HepG2 (cell line): ENCODE measurements around the gene LHPP. TPM values are rescaled to one million over a fixed set of nuclear protein-coding genes. Genes with fewer than 3 reads are reported as not detected.
A peak's percentile ranks its signal among the peaks of the same experiment; 100 is the strongest.

ENCODE experiments used
- ATAC-seq: fragments of 200-7000 bp; cut with Tn5 transposase; 3 replicates; pipeline ENCODE4 v1.9.1; 2020; ENCODE audit warnings: mild to moderate bottlenecking, moderate library complexity
- BruUV-seq: library from RNA; stranded (reverse); fragments of 400-500 nt; replicated peaks from 2 replicates; lab custom pipeline; 2021; lab: Mats Ljungman, UMichigan
- CTCF ChIA-PET: fragments of 300-600 bp; formaldehyde crosslinking; extraction: SDS; loops from one replicate; lab custom pipeline; 2021; ENCODE audit warnings: low total read pairs, inconsistent platforms, low intra/inter-chr PET ratio; lab: Yijun Ruan, JAX
- POLR2A ChIA-PET: fragments of 350-600 bp; sonication (Branson Sonifier 250); formaldehyde crosslinking; loops from one replicate; lab custom pipeline; 2020; ENCODE audit warnings: antibody characterized with exemption, inconsistent platforms; lab: Yijun Ruan, JAX
- DNase-seq: peaks from one replicate; pipeline ENCODE4 v3.0.0-alpha.2; 2015; ENCODE audit warnings: low spot score
- FAIRE-seq: peaks from 3 replicates; lab custom pipeline; 2011; peaks lifted over from hg19 to GRCh38; lab: Jason Lieb, UNC
- H2AFZ ChIP-seq: one replicate; pipeline ENCODE4 v1.6.1; 2011; ENCODE audit warnings: low read length, inconsistent platforms
- H3K27ac ChIP-seq: fragments of 300-600 bp; 3 replicates; pipeline ENCODE4 v1.8.0; 2011; ENCODE audit warnings: mixed run types, mild to moderate bottlenecking, mixed read lengths, low read length, inconsistent platforms; ENCODE audit not compliant: insufficient read depth; ENCODE audit errors: extremely low read length
- H3K27me3 ChIP-seq, 2 experiments: fragments of 200-600 bp in 1 of 2; 2 replicates in 1 of 2; 3 replicates in 1 of 2; pipeline versions ENCODE4 v1.6.0 to v1.8.0; 2011; ENCODE audit warnings: low read length in 2 of 2, mild to moderate bottlenecking in 2 of 2, moderate library complexity in 2 of 2, inconsistent platforms in 1 of 2; ENCODE audit not compliant: insufficient read depth in 2 of 2, control insufficient read depth in 1 of 2
- H3K36me3 ChIP-seq, 2 experiments: fragments of 200-600 bp in 1 of 2; replicated peaks in 1 of 2; 2 replicates in 1 of 2; 3 replicates in 1 of 2; pipeline versions ENCODE4 v1.5.1 to v1.8.0; 2011; ENCODE audit warnings: low read length in 2 of 2, inconsistent platforms in 1 of 2; ENCODE audit not compliant: insufficient read depth in 2 of 2, control insufficient read depth in 1 of 2
- H3K4me1 ChIP-seq: 2 replicates; pipeline ENCODE4 v1.5.1; 2012; ENCODE audit warnings: low read length, inconsistent platforms; ENCODE audit not compliant: insufficient read depth
- H3K4me2 ChIP-seq: 2 replicates; pipeline ENCODE4 v1.6.0; 2011; ENCODE audit warnings: low read depth, low read length, inconsistent platforms
- H3K4me3 ChIP-seq, 3 experiments: fragments of 200-600 bp in 1 of 3; sonication (generic), shearing (Covaris generic) in 1 of 3; replicated peaks in 1 of 3; 2 replicates each; pipeline ENCODE4 v1.5.1; 2011 to 2016; ENCODE audit warnings: low read length in 3 of 3, inconsistent platforms in 2 of 3, low read depth in 2 of 3, mild to moderate bottlenecking in 2 of 3, control low read depth in 1 of 3, mixed read lengths in 1 of 3; ENCODE audit not compliant: insufficient read depth in 1 of 3
- H3K79me2 ChIP-seq: one replicate; pipeline ENCODE4 v1.6.1; 2011; ENCODE audit warnings: low read length, inconsistent platforms; ENCODE audit not compliant: insufficient read depth
- H3K9ac ChIP-seq: 2 replicates; pipeline ENCODE4 v1.6.0; 2011; ENCODE audit warnings: mild to moderate bottlenecking, low read depth, low read length, inconsistent platforms; ENCODE audit not compliant: insufficient read depth
- H3K9me3 ChIP-seq: 2 replicates; pipeline ENCODE4 v1.5.1; 2012; ENCODE audit warnings: mild to moderate bottlenecking, low read length
- H4K20me1 ChIP-seq: 2 replicates; pipeline ENCODE4 v1.6.0; 2011; ENCODE audit warnings: inconsistent platforms, mild to moderate bottlenecking, low read length, moderate library complexity; ENCODE audit not compliant: insufficient read depth
- ARNTL ChIP-seq: sonication (generic); formaldehyde crosslinking; IDR thresholded peaks from 2 replicates; pipeline ENCODE4 v1.4.0; 2020; ENCODE audit warnings: mild to moderate bottlenecking, missing genetic modification reagents
- DNMT3B ChIP-seq: conservative IDR thresholded peaks from 2 replicates; pipeline ENCODE4 v1.6.1; 2016; ENCODE audit warnings: missing biosample characterization, control low read depth
- EZH2 ChIP-seq: conservative IDR thresholded peaks from 2 replicates; pipeline ENCODE4 v1.6.1; 2012; ENCODE audit warnings: mild to moderate bottlenecking, low read depth, low read length, moderate library complexity
- GABPB1 ChIP-seq: IDR thresholded peaks from 2 replicates; pipeline ENCODE4 v1.6.1; 2016; ENCODE audit warnings: mild to moderate bottlenecking, missing genetic modification reagents, moderate library complexity, missing compliant biosample characterization
- HIVEP1 ChIP-seq: sonication (generic); formaldehyde crosslinking; IDR thresholded peaks from 2 replicates; pipeline ENCODE4 v1.4.0; 2020; ENCODE audit warnings: mild to moderate bottlenecking, missing genetic modification reagents
- NR2F1 ChIP-seq, 2 experiments: fragments of 450-650 bp in 1 of 2; formaldehyde crosslinking in 1 of 2; IDR thresholded peaks; 2 replicates each; pipeline versions ENCODE4 v1.5.0 to v1.6.1; 2016 to 2020; ENCODE audit warnings: mild to moderate bottlenecking in 1 of 2, missing compliant biosample characterization in 1 of 2, missing genetic modification reagents in 1 of 2, moderate library complexity in 1 of 2
- RAD21 ChIP-seq: fragments of 450-650 bp; formaldehyde crosslinking; IDR thresholded peaks from 2 replicates; pipeline ENCODE4 v1.5.0; 2020; ENCODE audit warnings: mild to moderate bottlenecking
- RBAK ChIP-seq: sonication (generic); formaldehyde crosslinking; IDR thresholded peaks from 2 replicates; pipeline ENCODE4 v1.5.1; 2020; ENCODE audit warnings: mild to moderate bottlenecking, missing genetic modification reagents
- RXRA ChIP-seq: sonication (generic); formaldehyde crosslinking; IDR thresholded peaks from 2 replicates; pipeline ENCODE4 v1.5.1; 2020; ENCODE audit warnings: missing genetic modification reagents
- SCMH1 ChIP-seq: sonication (generic); formaldehyde crosslinking; IDR thresholded peaks from 2 replicates; pipeline ENCODE4 v1.9.0; 2021; ENCODE audit warnings: missing genetic modification reagents, mild to moderate bottlenecking, borderline replicate concordance
- ZSCAN20 ChIP-seq: sonication (generic); formaldehyde crosslinking; IDR thresholded peaks from 2 replicates; pipeline ENCODE4 v1.4.0; 2020; ENCODE audit warnings: missing genetic modification reagents, mild to moderate bottlenecking, borderline replicate concordance
- WGBS: methylation state at CpG from one replicate; pipeline ENCODE4 v1.1.6; 2017; ENCODE audit warnings: low lambda C conversion rate; 5-methylcytosine and 5-hydroxymethylcytosine counted together
- in situ Hi-C: cut with HindIII; loops from 2 replicates; pipeline ENCODE4 v1.10.0; 2017; ENCODE audit warnings: low pct_unique_long_range_greater_than_20kb; ENCODE audit not compliant: extremely low pct_ligation_motif_present
- intact Hi-C: fragments of 100-400 bp; cut with micrococcal nuclease; formaldehyde crosslinking; loops from one replicate; pipeline ENCODE4 v1.10.0; 2022; ENCODE audit not compliant: unreplicated experiment
- polyA plus RNA-seq, 8 experiments: library from polyadenylated mRNA; depleted of rRNA in 3 of 8; stranded (reverse) in 7 of 8; unstranded in 1 of 8; fragments of >200 nt; fragmentation: Illumina TruSeq in 4 of 8; extraction: Trizol in 4 of 8; gene quantifications; 2 replicates each; pipeline versions ENCODE4 v1.2.1 to v1.2.3, GENCODE V29; 2011 to 2016; ENCODE audit warnings: low read depth in 4 of 8, missing spikeins in 1 of 8, mixed read lengths in 1 of 8; ENCODE audit not compliant: insufficient read depth in 1 of 8
- total RNA-seq, 5 experiments: library from RNA; depleted of rRNA; stranded (reverse); fragments of >200 nt; fragmentation: Illumina TruSeq; extraction: Trizol; gene quantifications; 2 replicates each; pipeline ENCODE4 v1.2.3, GENCODE V29; 2016; ENCODE audit warnings: low read depth in 1 of 5
- TF ChIP-seq, protein P1 (sequence below): sonication (generic); formaldehyde crosslinking; IDR thresholded peaks from 2 replicates; pipeline ENCODE4 v1.5.1; 2020; ENCODE audit warnings: mild to moderate bottlenecking, missing genetic modification reagents, moderate library complexity
- TF ChIP-seq, protein P2 (sequence below): sonication (generic); formaldehyde crosslinking; IDR thresholded peaks from 2 replicates; pipeline ENCODE4 v1.4.0; 2020; ENCODE audit warnings: missing genetic modification reagents

LHPP gene
- total and polyA plus RNA-seq, 2 of the 13 experiments (the other 11 are each of a cell fraction or from before 2014, with no cell fraction given) = 5.2 to 13.1 TPM

DNA sequence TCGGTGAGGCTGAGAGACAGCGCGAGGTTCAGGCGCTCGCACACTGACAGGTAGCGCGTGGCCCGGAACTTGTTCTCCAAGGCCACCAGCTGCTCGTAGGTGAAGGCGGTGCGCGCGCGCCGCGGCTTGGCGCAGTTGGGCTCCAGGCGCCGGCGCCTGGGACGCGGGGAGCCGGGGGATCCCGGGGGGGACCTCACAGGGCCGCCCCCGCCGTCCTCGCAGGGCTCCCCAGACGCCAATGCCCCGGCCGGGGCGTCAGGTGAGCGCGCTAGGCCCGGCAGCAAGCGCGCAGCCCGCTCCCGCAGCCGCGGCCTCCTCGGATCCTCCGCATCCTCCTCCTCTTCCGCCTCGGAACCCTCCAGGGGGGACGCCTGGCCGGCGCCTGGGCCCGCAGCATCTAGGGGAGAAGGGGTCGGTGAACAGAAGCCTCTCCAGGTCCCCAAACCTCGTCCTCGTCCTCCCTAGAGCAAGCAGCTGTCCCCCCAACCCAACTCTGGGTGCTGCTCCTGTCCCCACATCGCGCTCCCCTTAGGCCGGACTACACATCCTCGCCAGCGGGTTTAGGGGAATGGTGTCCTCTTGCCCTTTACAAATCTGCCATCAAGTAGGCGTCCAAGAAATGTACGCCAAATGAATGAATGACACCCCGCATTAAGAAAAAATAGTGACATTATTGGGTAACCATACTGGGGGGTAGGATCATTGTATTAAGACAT, 13.7 kb upstream of the LHPP start:
- H3K9me3 ChIP-seq = no peaks in the 10 kb centered on the region
- H3K79me2 ChIP-seq = no peaks in the 10 kb centered on the region
- in situ Hi-C loops = no loop called here
- no peak overlapping the region for H2AFZ ChIP-seq
- intact Hi-C loops = no loop called here
- H3K4me3 ChIP-seq = peak overlapping the region in 1 of 3 experiments; percentile 46; a peak in 1 of 6 replicates
- no TSS peak for BruUV-seq
- POLR2A ChIA-PET = no interaction called here
- H3K36me3 ChIP-seq = no peaks in the 10 kb centered on the region
- ATAC-seq = peak; percentile 33; the same call in 2 of the 3 replicates
- 56% methylated on average over 10 of the region's 60 CpGs for WGBS
- H3K27me3 ChIP-seq = peaks cover 13 to 65% of the 10 kb centered on the region in 2 experiments
- H3K4me1 ChIP-seq = peaks cover 20% of the 10 kb centered on the region
- no peak overlapping the region for H3K27ac ChIP-seq
- H4K20me1 ChIP-seq = no peaks in the 10 kb centered on the region
- H3K9ac ChIP-seq = no peak overlapping the region
- CTCF ChIA-PET = no interaction called here
- H3K4me2 ChIP-seq = peak overlapping the region; percentile 55
- no peak for FAIRE-seq
- no peak for DNase-seq
- TF ChIP-seq, protein P1, sequence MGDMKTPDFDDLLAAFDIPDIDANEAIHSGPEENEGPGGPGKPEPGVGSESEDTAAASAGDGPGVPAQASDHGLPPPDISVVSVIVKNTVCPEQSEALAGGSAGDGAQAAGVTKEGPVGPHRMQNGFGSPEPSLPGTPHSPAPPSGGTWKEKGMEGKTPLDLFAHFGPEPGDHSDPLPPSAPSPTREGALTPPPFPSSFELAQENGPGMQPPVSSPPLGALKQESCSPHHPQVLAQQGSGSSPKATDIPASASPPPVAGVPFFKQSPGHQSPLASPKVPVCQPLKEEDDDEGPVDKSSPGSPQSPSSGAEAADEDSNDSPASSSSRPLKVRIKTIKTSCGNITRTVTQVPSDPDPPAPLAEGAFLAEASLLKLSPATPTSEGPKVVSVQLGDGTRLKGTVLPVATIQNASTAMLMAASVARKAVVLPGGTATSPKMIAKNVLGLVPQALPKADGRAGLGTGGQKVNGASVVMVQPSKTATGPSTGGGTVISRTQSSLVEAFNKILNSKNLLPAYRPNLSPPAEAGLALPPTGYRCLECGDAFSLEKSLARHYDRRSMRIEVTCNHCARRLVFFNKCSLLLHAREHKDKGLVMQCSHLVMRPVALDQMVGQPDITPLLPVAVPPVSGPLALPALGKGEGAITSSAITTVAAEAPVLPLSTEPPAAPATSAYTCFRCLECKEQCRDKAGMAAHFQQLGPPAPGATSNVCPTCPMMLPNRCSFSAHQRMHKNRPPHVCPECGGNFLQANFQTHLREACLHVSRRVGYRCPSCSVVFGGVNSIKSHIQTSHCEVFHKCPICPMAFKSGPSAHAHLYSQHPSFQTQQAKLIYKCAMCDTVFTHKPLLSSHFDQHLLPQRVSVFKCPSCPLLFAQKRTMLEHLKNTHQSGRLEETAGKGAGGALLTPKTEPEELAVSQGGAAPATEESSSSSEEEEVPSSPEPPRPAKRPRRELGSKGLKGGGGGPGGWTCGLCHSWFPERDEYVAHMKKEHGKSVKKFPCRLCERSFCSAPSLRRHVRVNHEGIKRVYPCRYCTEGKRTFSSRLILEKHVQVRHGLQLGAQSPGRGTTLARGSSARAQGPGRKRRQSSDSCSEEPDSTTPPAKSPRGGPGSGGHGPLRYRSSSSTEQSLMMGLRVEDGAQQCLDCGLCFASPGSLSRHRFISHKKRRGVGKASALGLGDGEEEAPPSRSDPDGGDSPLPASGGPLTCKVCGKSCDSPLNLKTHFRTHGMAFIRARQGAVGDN (CRISPR knock-in tag) = peak; percentile 17; the same call in 1 of the 2 replicates
- TF ChIP-seq GABPB1 (CRISPR knock-in tag) = peak; percentile 51; the same call in 1 of the 2 replicates
- no peak for TF ChIP-seq SCMH1 (CRISPR knock-in tag)
- no peak for TF ChIP-seq NR2F1 (CRISPR knock-in tag; IDR thresholded peaks at IDR 0.05)
- no peak for TF ChIP-seq RXRA (CRISPR knock-in tag)
- no peak for TF ChIP-seq ZSCAN20 (CRISPR knock-in tag)
- no peak for TF ChIP-seq ARNTL (CRISPR knock-in tag)
- TF ChIP-seq HIVEP1 (CRISPR knock-in tag) = no peak
- TF ChIP-seq, protein P2, sequence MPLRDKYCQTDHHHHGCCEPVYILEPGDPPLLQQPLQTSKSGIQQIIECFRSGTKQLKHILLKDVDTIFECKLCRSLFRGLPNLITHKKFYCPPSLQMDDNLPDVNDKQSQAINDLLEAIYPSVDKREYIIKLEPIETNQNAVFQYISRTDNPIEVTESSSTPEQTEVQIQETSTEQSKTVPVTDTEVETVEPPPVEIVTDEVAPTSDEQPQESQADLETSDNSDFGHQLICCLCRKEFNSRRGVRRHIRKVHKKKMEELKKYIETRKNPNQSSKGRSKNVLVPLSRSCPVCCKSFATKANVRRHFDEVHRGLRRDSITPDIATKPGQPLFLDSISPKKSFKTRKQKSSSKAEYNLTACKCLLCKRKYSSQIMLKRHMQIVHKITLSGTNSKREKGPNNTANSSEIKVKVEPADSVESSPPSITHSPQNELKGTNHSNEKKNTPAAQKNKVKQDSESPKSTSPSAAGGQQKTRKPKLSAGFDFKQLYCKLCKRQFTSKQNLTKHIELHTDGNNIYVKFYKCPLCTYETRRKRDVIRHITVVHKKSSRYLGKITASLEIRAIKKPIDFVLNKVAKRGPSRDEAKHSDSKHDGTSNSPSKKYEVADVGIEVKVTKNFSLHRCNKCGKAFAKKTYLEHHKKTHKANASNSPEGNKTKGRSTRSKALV (CRISPR knock-in tag) = peak; percentile 19; the same call in 1 of the 2 replicates
- TF ChIP-seq RAD21 (CRISPR knock-in tag) = no peak
- no peak for TF ChIP-seq DNMT3B (CRISPR knock-in tag)
- 0 out of 2 replicates have a peak, but pooled peaks have one; percentile 17 for TF ChIP-seq EZH2
- no peak for TF ChIP-seq RBAK (CRISPR knock-in tag)
